ENCODE measurements around the gene ATF3. TPM values are rescaled to one million over a fixed set of nuclear protein-coding genes. Genes with fewer than 3 reads are reported as not detected.
"Not testable (repeated sequence)": the region's sequence is repeated elsewhere in the genome, so short reads cannot be mapped to it uniquely, and the experiment has no call there.

The ATF3 gene
- total and polyA plus RNA-seq, 9 donors, result 7.1 to 59.1 (median 29.5) TPM

DNA sequence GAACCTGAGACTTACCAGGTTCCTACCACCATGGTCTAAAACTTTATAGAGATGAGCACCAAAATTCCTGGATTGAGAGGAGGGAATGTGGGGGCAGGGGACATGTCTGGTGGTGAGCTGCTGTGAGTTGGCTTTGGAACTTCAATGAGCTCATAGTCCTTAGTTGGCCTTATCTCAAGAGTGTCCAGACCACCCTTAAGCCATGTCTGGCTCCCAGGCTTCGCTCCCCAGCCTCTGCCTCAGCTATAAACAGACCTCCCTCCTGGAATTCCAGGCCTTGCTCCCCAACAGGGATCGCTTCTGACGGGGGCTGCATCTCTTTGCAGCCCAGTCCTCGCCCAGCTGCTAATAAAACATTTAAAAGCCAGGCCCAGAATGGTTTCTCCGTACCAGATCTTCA is 19.5 kb downstream of the ATF3 start:
- Histone ChIP-seq H3K4me1 (ENCODE audit: control insufficient read depth, insufficient read depth, low read length) (peaks cover 15% of the 10 kb centered on the region), H3K27me3 (ENCODE audit: control insufficient read depth, insufficient read depth, low read length) (peaks cover 7% of the 10 kb centered on the region), H3K36me3 (ENCODE audit: control insufficient read depth, insufficient read depth, low read length) (no peaks in the 10 kb centered on the region), H3K9me3 (replicated peaks; ENCODE audit: control insufficient read depth, low read depth, low read length) (no peaks in the 10 kb centered on the region), H3K27ac (ENCODE audit: low read length) (no peak overlapping the region), H3K4me3 (ENCODE audit: low read length) (no peak overlapping the region)
- DNase-seq, result no peak
- 53% methylated on average over 5 of the region's 5 CpGs for WGBS (ENCODE audit: insufficient coverage)

DNA sequence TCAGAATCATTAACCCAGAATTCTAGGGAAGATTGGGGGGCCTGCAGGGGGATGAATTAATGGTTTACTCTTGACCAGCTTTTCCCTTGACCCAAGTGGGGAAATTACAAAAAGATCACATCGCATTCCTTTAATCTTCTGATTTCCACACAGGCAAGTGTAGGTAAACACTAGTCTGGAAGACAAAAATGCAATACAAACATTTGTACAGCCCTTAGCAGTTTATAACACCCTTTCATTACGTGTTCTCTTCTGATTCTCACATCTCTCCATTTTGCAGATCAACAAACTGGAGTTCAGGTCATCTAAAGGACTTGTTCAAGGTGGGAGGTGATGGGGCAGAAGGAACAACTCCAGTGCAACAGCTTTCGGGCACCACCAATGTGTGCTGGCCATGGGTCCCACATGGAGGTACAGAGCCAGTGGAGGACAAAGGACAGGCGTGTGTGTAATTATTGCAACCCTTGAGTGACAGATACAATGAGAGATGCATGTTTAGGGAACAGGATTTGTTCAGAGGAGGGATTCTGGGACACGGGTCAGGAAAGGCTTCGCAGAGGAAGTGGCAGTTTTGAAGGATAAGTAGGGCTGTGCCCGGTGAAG is 20.4 kb downstream of the ATF3 start:
- WGBS (ENCODE audit: insufficient coverage), result 94% methylated on average over 5 of the region's 7 CpGs
- Histone ChIP-seq H3K4me1 (ENCODE audit: control insufficient read depth, insufficient read depth, low read length) (peaks cover 15% of the 10 kb centered on the region), H3K27me3 (ENCODE audit: control insufficient read depth, insufficient read depth, low read length) (peaks cover 7% of the 10 kb centered on the region), H3K27ac (ENCODE audit: low read length) (no peak overlapping the region), H3K36me3 (ENCODE audit: control insufficient read depth, insufficient read depth, low read length) (no peaks in the 10 kb centered on the region), H3K4me3 (ENCODE audit: low read length) (no peak overlapping the region), H3K9me3 (replicated peaks; ENCODE audit: control insufficient read depth, low read depth, low read length) (no peaks in the 10 kb centered on the region)
- DNase-seq, result no peak

DNA sequence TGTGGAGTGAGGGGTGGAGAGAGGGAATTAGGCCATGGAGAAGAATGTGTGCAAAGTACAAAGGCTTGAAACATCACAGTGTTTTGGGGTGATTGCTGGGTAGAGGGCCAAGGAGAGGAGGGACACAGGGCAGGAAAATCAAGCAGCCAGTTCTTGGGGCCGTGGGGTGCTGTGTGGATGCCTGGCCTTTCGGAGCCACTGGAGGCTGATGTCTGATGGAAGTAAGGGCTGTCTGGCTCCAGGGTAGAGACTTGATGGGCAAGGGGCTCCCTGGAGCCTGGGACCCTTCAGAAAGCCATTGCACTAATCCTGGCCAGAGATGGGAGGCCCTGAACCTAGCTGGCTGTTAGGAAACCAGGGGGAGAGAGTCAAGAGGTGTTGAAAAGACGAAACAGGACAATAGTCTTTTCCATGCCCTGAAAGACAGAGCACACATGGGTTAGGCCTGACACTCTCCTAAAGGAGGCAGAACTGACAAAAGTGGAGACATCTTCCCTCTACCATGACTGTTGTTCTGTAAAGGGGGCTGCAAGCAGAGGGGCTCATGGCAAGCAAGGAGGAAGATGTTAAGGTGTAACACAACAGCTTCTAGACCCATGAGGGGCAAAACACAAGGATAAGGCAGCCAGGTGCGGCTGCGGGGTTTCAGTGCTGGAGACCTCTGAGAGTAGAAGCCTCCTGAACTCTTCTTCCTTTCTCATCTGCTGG is 21.0 kb downstream of the ATF3 start:
- no peak overlapping the region for H3K4me3 ChIP-seq (ENCODE audit: low read length)
- peaks cover 18% of the 10 kb centered on the region for H3K4me1 ChIP-seq (ENCODE audit: control insufficient read depth, insufficient read depth, low read length)
- H3K36me3 ChIP-seq (ENCODE audit: control insufficient read depth, insufficient read depth, low read length), result no peaks in the 10 kb centered on the region
- H3K27me3 ChIP-seq (ENCODE audit: control insufficient read depth, insufficient read depth, low read length), result peaks cover 7% of the 10 kb centered on the region
- 83% methylated on average over 5 of the region's 5 CpGs for WGBS (ENCODE audit: insufficient coverage)
- H3K27ac ChIP-seq (ENCODE audit: low read length), result no peak overlapping the region
- peaks cover 4% of the 10 kb centered on the region for H3K9me3 ChIP-seq (replicated peaks; ENCODE audit: control insufficient read depth, low read depth, low read length)
- no peak for DNase-seq

DNA sequence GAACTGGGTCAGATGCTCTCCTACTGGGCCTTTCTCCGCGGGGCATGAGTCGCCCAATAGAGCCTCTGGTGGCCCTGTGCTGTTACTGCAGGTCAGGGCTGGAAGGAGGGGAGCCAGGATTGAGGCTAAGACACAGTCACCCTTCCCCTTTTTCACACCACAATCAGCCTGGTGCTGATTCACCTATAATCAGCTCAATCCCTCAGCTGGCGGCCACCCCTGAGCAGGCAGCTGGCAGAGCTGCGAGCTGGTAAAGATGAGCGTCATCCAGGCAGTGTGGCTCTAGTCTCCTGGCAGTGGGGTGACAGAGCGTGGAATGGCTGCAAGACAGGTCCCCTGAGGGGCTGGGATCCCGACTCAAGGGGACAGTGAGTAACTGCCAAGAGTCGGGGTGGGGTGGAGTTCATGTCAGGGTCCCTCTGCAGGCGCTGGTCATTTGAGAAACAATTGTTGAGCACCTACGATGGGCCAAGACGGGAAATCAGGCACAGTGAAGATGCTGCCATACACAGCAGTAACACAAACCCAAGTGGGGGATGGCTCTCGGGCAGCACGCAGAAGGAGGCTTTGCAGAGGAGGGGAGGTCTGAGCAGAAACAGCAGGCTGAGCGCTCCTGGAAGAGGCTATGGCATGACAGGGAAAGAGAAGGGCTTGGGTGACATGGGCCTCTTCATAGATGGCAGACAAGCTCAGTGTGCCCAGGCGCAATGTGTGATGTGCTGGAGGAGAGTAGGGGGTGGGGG is 21.8 kb downstream of the ATF3 start:
- Histone ChIP-seq H3K9me3 (replicated peaks; ENCODE audit: control insufficient read depth, low read depth, low read length) (peaks cover 5% of the 10 kb centered on the region), H3K4me1 (ENCODE audit: control insufficient read depth, insufficient read depth, low read length) (peaks cover 16% of the 10 kb centered on the region), H3K27ac (ENCODE audit: low read length) (no peak overlapping the region), H3K36me3 (ENCODE audit: control insufficient read depth, insufficient read depth, low read length) (no peaks in the 10 kb centered on the region), H3K27me3 (ENCODE audit: control insufficient read depth, insufficient read depth, low read length) (peaks cover 7% of the 10 kb centered on the region), H3K4me3 (ENCODE audit: low read length) (no peak overlapping the region)
- 43% methylated on average over 12 of the region's 16 CpGs for WGBS (ENCODE audit: insufficient coverage)
- peak; percentile 66 for DNase-seq

DNA sequence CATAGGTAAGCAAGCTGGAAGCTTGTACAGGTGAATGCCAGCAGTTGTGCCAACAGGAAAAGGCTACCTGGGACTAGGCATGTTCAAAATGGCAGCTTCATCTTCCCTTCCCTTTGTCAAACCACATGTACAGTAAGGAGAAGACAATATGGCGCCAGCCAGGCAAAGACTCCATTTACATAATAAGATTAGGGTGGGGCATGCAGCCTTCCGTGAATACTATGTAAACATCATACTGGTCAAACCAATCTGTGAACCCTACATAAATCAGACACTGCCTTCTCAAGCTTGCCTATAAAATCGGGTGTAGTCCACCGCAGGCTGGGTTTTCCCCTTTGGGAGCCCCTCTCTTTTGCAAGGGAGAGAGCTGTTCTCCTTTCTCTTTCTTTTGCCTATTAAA is 24.6 kb downstream of the ATF3 start:
- H3K27ac ChIP-seq (ENCODE audit: low read length), result no peak overlapping the region
- DNase-seq, result no peak
- WGBS (ENCODE audit: insufficient coverage), result no CpG with 5 or more reads among the region's 4 CpGs
- H3K4me3 ChIP-seq (ENCODE audit: low read length), result no peak overlapping the region
- H3K9me3 ChIP-seq (replicated peaks; ENCODE audit: control insufficient read depth, low read depth, low read length), result peaks cover 5% of the 10 kb centered on the region
- peaks cover 7% of the 10 kb centered on the region for H3K27me3 ChIP-seq (ENCODE audit: control insufficient read depth, insufficient read depth, low read length)
- H3K36me3 ChIP-seq (ENCODE audit: control insufficient read depth, insufficient read depth, low read length), result no peaks in the 10 kb centered on the region
- peaks cover 42% of the 10 kb centered on the region for H3K4me1 ChIP-seq (ENCODE audit: control insufficient read depth, insufficient read depth, low read length)

DNA sequence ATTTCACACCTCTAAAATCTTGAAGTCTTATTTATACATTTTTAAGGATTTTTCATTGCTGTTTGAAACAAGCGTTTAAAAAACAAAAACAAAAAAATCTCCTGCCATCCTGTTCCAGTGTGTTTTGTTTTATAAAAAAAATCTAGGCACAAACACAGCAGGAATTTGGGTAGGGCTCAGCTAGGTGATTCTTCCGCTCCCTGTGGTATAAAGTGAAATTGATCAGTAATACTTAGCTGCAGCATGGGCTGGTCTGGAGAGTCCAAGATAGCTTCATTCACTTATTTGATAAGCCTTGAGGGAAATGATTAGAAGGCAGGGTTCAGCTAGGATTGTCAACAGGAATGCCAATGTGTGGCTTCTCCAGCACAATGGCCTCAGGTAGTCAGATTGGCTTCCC is 25.7 kb downstream of the ATF3 start:
- Histone ChIP-seq H3K9me3 (replicated peaks; ENCODE audit: control insufficient read depth, low read depth, low read length) (peaks cover 5% of the 10 kb centered on the region), H3K4me1 (ENCODE audit: control insufficient read depth, insufficient read depth, low read length) (peaks cover 52% of the 10 kb centered on the region), H3K4me3 (ENCODE audit: low read length) (no peak overlapping the region), H3K36me3 (ENCODE audit: control insufficient read depth, insufficient read depth, low read length) (no peaks in the 10 kb centered on the region), H3K27ac (ENCODE audit: low read length) (peak overlapping the region; percentile 83), H3K27me3 (ENCODE audit: control insufficient read depth, insufficient read depth, low read length) (peaks cover 7% of the 10 kb centered on the region)
- DNase-seq, result no peak
- WGBS (ENCODE audit: insufficient coverage), result no CpG with 5 or more reads among the region's 2 CpGs

DNA sequence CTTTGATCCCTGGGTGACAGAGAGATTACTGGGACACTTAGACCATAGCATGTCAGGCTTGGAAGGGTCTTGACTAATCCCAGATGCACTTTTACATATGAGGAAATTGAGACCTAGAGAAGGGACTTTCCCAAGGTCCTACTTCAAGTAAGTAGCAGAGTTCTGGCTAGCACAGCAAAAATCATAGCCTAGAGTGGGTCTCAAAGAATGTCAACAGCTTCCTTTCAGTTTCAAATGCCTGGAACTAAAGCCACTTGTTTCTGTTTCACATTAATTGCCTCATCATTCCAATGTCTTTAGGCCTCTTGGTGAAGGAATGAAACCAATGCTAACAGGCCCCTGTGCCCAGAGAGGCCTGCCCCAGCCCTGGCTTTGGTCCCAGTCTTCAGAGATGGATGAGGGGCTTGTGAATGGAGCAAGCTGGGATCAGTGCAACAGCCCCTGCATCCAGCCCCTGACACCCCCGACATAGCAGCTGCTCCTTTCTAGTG is 26.6 kb downstream of the ATF3 start:
- Histone ChIP-seq H3K4me1 (ENCODE audit: control insufficient read depth, insufficient read depth, low read length) (peaks cover 47% of the 10 kb centered on the region), H3K27me3 (ENCODE audit: control insufficient read depth, insufficient read depth, low read length) (peaks cover 7% of the 10 kb centered on the region), H3K9me3 (replicated peaks; ENCODE audit: control insufficient read depth, low read depth, low read length) (peaks cover 5% of the 10 kb centered on the region), H3K4me3 (ENCODE audit: low read length) (no peak overlapping the region), H3K27ac (ENCODE audit: low read length) (peak overlapping the region; percentile 83), H3K36me3 (ENCODE audit: control insufficient read depth, insufficient read depth, low read length) (no peaks in the 10 kb centered on the region)
- no CpG with 5 or more reads among the region's 1 CpG for WGBS (ENCODE audit: insufficient coverage)
- peak; percentile 82 for DNase-seq

DNA sequence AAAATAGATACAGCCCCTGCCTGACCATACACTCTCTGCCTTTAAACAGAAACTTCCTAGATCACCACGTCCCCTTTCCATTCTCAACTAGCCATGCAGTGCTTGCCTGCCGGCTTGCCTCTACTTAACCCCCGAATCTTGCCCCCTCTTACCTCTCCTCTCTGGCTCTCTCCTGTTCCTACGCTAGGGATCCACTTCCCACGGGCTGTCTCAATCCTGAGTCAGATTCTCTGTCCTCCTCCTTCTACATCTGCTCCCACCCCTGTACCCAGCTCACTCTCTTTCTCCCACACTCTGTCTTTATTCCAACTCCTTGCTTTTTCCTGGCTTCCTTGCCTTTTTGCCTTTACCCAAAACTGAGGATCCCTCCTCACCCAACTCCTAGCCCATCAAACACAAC is 29.3 kb downstream of the ATF3 start:
- Histone ChIP-seq H3K4me3 (ENCODE audit: low read length) (no peak overlapping the region), H3K27me3 (ENCODE audit: control insufficient read depth, insufficient read depth, low read length) (no peaks in the 10 kb centered on the region), H3K9me3 (replicated peaks; ENCODE audit: control insufficient read depth, low read depth, low read length) (peaks cover 8% of the 10 kb centered on the region), H3K4me1 (ENCODE audit: control insufficient read depth, insufficient read depth, low read length) (peaks cover 45% of the 10 kb centered on the region), H3K36me3 (ENCODE audit: control insufficient read depth, insufficient read depth, low read length) (no peaks in the 10 kb centered on the region), H3K27ac (ENCODE audit: low read length) (peak overlapping the region; percentile 83)
- 55% methylated on average over 5 of the region's 5 CpGs for WGBS (ENCODE audit: insufficient coverage)
- DNase-seq, result no peak

DNA sequence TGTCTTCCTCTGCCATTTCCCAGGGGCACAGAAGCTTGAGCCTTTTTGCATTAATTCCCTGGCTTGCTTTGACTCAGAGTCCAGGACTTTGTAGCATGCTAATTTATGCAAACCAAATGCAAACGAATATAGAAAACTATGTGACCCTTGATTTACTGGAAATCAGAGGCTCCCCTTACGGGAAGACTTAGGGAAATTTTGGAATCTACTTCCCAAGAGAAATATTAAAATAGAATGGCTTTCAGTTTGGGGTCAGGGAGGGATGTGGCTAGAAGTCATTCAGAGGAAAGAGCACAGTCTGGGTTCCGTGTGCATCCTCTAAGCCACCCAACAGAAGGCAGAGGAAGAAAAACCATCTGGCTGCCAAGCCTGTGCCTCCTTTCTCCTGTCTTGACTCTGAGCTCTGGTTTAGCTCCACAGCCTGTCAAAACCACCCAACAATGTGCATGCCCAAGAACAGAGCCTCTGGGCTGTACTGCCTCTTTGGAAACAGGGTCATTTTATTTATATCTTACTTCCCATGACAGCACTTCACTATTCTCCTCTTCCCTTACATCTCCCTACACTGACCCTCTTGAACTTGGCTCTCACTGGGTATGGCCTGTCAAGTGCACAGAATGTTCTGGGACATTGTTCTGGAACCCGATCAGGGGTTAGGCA is 30.1 kb downstream of the ATF3 start:
- H3K9me3 ChIP-seq (replicated peaks; ENCODE audit: control insufficient read depth, low read depth, low read length), result peaks cover 8% of the 10 kb centered on the region
- no peak overlapping the region for H3K4me3 ChIP-seq (ENCODE audit: low read length)
- DNase-seq, result peak; percentile 65
- 55% methylated on average over 2 of the region's 4 CpGs for WGBS (ENCODE audit: insufficient coverage)
- H3K4me1 ChIP-seq (ENCODE audit: control insufficient read depth, insufficient read depth, low read length), result peaks cover 45% of the 10 kb centered on the region
- no peaks in the 10 kb centered on the region for H3K27me3 ChIP-seq (ENCODE audit: control insufficient read depth, insufficient read depth, low read length)
- H3K36me3 ChIP-seq (ENCODE audit: control insufficient read depth, insufficient read depth, low read length), result no peaks in the 10 kb centered on the region
- H3K27ac ChIP-seq (ENCODE audit: low read length), result peak overlapping the region; percentile 83

DNA sequence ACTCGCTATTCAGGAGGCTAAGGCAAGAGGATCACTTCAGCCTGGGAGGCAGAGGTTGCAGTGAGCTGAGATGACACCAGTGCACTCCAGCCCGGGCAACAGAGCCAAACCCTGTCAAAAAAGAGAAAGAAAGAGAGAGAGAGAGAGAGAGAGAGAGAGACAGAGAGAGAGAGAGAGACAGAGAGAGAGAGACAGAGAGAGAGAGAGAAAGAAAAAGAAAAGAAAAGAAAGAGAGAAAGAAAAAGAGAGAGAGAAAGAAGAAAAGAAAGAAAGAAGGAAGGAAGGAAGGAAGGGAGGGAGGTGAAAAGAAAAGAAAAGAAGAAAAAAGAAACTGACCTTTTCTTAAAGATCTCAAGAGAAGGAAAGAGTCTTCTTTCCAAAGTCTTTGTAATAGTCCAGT is 31.0 kb downstream of the ATF3 start:
- H3K9me3 ChIP-seq (replicated peaks; ENCODE audit: control insufficient read depth, low read depth, low read length); H3K36me3 ChIP-seq (ENCODE audit: control insufficient read depth, insufficient read depth, low read length); H3K4me3 ChIP-seq (ENCODE audit: low read length); H3K27ac ChIP-seq (ENCODE audit: low read length); H3K27me3 ChIP-seq (ENCODE audit: control insufficient read depth, insufficient read depth, low read length); DNase-seq: not testable (repeated sequence)
- H3K4me1 ChIP-seq (ENCODE audit: control insufficient read depth, insufficient read depth, low read length), result peaks cover 47% of the 10 kb centered on the region
- 73% methylated on average over 2 of the region's 2 CpGs for WGBS (ENCODE audit: insufficient coverage)
